Keratinocyte (primary cell): Measurements from ENCODE around the gene DTX3L. TPM values are rescaled to one million over a fixed set of nuclear protein-coding genes. Genes with fewer than 3 reads are reported as not detected.

Source experiments
- DNase-seq: peaks from one replicate; pipeline ENCODE4 v3.0.0-alpha.2; 2011; ENCODE audit warnings: low read depth, missing footprints, low spot score
- FAIRE-seq: peaks from 2 replicates; lab custom pipeline; 2011; peaks lifted over from hg19 to GRCh38; lab: Jason Lieb, UNC
- H2AFZ ChIP-seq: 2 replicates; pipeline ENCODE4 v1.6.0; 2012; ENCODE audit warnings: low read length, control low read depth, inconsistent platforms; ENCODE audit not compliant: control insufficient read depth
- H3K27ac ChIP-seq: 2 replicates; pipeline ENCODE4 v1.5.1; 2011; ENCODE audit warnings: low read length; ENCODE audit not compliant: control insufficient read depth, insufficient read depth
- H3K27me3 ChIP-seq: 3 replicates; pipeline ENCODE4 v1.6.0; 2011; ENCODE audit warnings: low read length; ENCODE audit not compliant: control insufficient read depth, insufficient read depth; ENCODE audit errors: extremely low read depth
- H3K36me3 ChIP-seq, 2 experiments: 2 replicates in 1 of 2; 3 replicates in 1 of 2; pipeline ENCODE4 v1.5.1; 2011; ENCODE audit warnings: low read length in 2 of 2, mild to moderate bottlenecking in 1 of 2; ENCODE audit not compliant: control insufficient read depth in 2 of 2, insufficient read depth in 2 of 2; ENCODE audit errors: extremely low read depth in 1 of 2
- H3K4me1 ChIP-seq: 3 replicates; pipeline ENCODE4 v1.5.1; 2011; ENCODE audit warnings: low read length; ENCODE audit not compliant: control insufficient read depth, insufficient read depth; ENCODE audit errors: extremely low read depth
- H3K4me2 ChIP-seq: 3 replicates; pipeline ENCODE4 v1.6.0; 2011; ENCODE audit warnings: low read depth, low read length; ENCODE audit not compliant: control insufficient read depth, insufficient read depth; ENCODE audit errors: extremely low read depth
- H3K4me3 ChIP-seq, 3 experiments: fragments of 200-600 bp in 1 of 3; sonication (generic) in 1 of 3; 2 replicates in 2 of 3; 3 replicates in 1 of 3; pipeline ENCODE4 v1.5.1; 2011 to 2016; ENCODE audit warnings: low read length in 3 of 3, mild to moderate bottlenecking in 3 of 3, control low read depth in 2 of 3, inconsistent platforms in 1 of 3, low read depth in 1 of 3, mixed read lengths in 1 of 3, mixed run types in 1 of 3, moderate library complexity in 1 of 3; ENCODE audit not compliant: control insufficient read depth in 2 of 3, insufficient read depth in 2 of 3; ENCODE audit errors: extremely low read depth in 1 of 3
- H3K79me2 ChIP-seq: 2 replicates; pipeline ENCODE4 v1.6.0; 2012; ENCODE audit warnings: low read length; ENCODE audit not compliant: control insufficient read depth, insufficient read depth
- H3K9ac ChIP-seq: 3 replicates; pipeline ENCODE4 v1.6.0; 2011; ENCODE audit warnings: low read length; ENCODE audit not compliant: control insufficient read depth, insufficient read depth; ENCODE audit errors: extremely low read depth
- H3K9me1 ChIP-seq: 3 replicates; pipeline ENCODE4 v1.6.0; 2011; ENCODE audit warnings: low read length; ENCODE audit not compliant: control insufficient read depth, insufficient read depth; ENCODE audit errors: extremely low read depth
- H3K9me3 ChIP-seq: 2 replicates; pipeline ENCODE4 v1.5.1; 2012; ENCODE audit warnings: low read depth, low read length; ENCODE audit not compliant: control insufficient read depth
- H4K20me1 ChIP-seq: 3 replicates; pipeline ENCODE4 v1.6.0; 2011; ENCODE audit warnings: low read length; ENCODE audit not compliant: control insufficient read depth, insufficient read depth; ENCODE audit errors: extremely low read depth
- CTCF ChIP-seq, 3 experiments: IDR thresholded peaks in 1 of 3; conservative IDR thresholded peaks in 1 of 3; optimal IDR thresholded peaks in 1 of 3; 2 replicates in 2 of 3; 3 replicates in 1 of 3; pipeline versions ENCODE3 to v1.5.1; 2011; ENCODE audit warnings: low read length in 3 of 3, mild to moderate bottlenecking in 3 of 3, moderate library complexity in 2 of 3, control low read depth in 1 of 3, inconsistent platforms in 1 of 3; ENCODE audit not compliant: insufficient read depth in 2 of 3; ENCODE audit errors: extremely low read depth in 1 of 3
- EZH2 ChIP-seq: IDR thresholded peaks from one replicate; pipeline ENCODE4 v1.6.1; 2012; ENCODE audit warnings: inconsistent platforms, mild to moderate bottlenecking, low read length, moderate library complexity
- dilution Hi-C: fragments of 300-500 bp; cut with MboI; formaldehyde crosslinking; loops from one replicate; pipeline ENCODE4 v1.7.0; 2020; ENCODE audit warnings: low sequenced_read_pairs; ENCODE audit not compliant: extremely low pct_ligation_motif_present
- polyA plus RNA-seq, 5 experiments: library from polyadenylated mRNA; depleted of rRNA in 3 of 5; stranded (reverse) in 3 of 5; stranded (forward) in 1 of 5; unstranded in 1 of 5; fragments of >200 nt; gene quantifications; 1 replicate in 1 of 5; 2 replicates in 3 of 5; 3 replicates in 1 of 5; pipeline versions ENCODE4 v1.2.1 to v1.2.3, GENCODE V29; 2011 to 2012; ENCODE audit warnings: missing spikeins in 2 of 5, low read depth in 1 of 5, low replicate concordance in 1 of 5

The DTX3L gene
- polyA plus RNA-seq, 1 donor (not counting 4 experiments of a cell fraction or from before 2014, with no cell fraction given) = 13.6 TPM

- Histone ChIP-seq H4K20me1 (no peaks in the 10 kb centered on the region), H3K4me3 (no peak overlapping the region), H3K4me1 (peaks cover 6% of the 10 kb centered on the region), H3K36me3 (no peaks in the 10 kb centered on the region), H3K27ac (no peak overlapping the region), H3K79me2 (no peaks in the 10 kb centered on the region), H3K27me3 (no peaks in the 10 kb centered on the region), H3K4me2 (no peak overlapping the region), H3K9ac (no peak overlapping the region), H2AFZ (no peak overlapping the region), H3K9me1 (no peaks in the 10 kb centered on the region), H3K9me3 (peaks cover 8% of the 10 kb centered on the region)
- dilution Hi-C loops = no loop called here
- FAIRE-seq = no peak
- no peak for DNase-seq
- TF ChIP-seq CTCF (optimal IDR thresholded peaks at IDR 0.05 in 1 of 3, IDR thresholded peaks at IDR 0.05 in 1 of 3, conservative IDR thresholded peaks at IDR 0.05 in 1 of 3; ENCODE audit: extremely low read depth in 1 of 3, insufficient read depth in 2 of 3, low read length in 3 of 3) (no peak), EZH2 (no peak)
Observed at GRCh38 chr3:122606330-122606729, 42.2 kb downstream of the DTX3L start.

GRCh38 chr3:122608916-122609315, 44.8 kb downstream of the DTX3L start:
- FAIRE-seq (no peak), DNase-seq (no peak)
- Histone ChIP-seq H4K20me1 (no peaks in the 10 kb centered on the region), H2AFZ (no peak overlapping the region), H3K9ac (no peak overlapping the region), H3K27ac (no peak overlapping the region), H3K27me3 (no peaks in the 10 kb centered on the region), H3K9me1 (no peaks in the 10 kb centered on the region), H3K36me3 (no peaks in the 10 kb centered on the region), H3K9me3 (peaks cover 8% of the 10 kb centered on the region), H3K79me2 (no peaks in the 10 kb centered on the region), H3K4me3 (no peak overlapping the region), H3K4me2 (no peak overlapping the region), H3K4me1 (peaks cover 6% of the 10 kb centered on the region)
- TF ChIP-seq CTCF (optimal IDR thresholded peaks at IDR 0.05 in 1 of 3, IDR thresholded peaks at IDR 0.05 in 1 of 3, conservative IDR thresholded peaks at IDR 0.05 in 1 of 3; ENCODE audit: extremely low read depth in 1 of 3, insufficient read depth in 2 of 3, low read length in 3 of 3) = no peak
- TF ChIP-seq EZH2 = no peak
- dilution Hi-C loops = no loop called here
